Tibial nerve (tissue), 4 donors: ENCODE results near the gene SOST. TPM values are rescaled to one million over a fixed set of nuclear protein-coding genes. Genes with fewer than 3 reads are reported as not detected.
A peak's percentile ranks its signal among the peaks of the same experiment; 100 is the strongest.

ENCODE experiments used
- DNase-seq, 2 donors: peaks; one replicate each; pipeline ENCODE4 v3.0.0-alpha.2; 2019; ENCODE audit warnings: low spot score in 2 of 2
- H3K27ac ChIP-seq, 4 donors: fragments of 200-600 bp; sonication (generic) in 3 of 4; one replicate each; pipeline ENCODE4 v1.5.1; 2017 to 2019; ENCODE audit warnings: mild to moderate bottlenecking in 1 of 4
- H3K27me3 ChIP-seq, 2 donors: fragments of 200-600 bp; sonication (generic) in 1 of 2; one replicate each; pipeline versions ENCODE4 v1.5.1 to v1.6.0; 2017 to 2019
- H3K36me3 ChIP-seq, 3 donors: fragments of 200-600 bp; sonication (generic); one replicate each; pipeline ENCODE4 v1.5.1; 2018 to 2019
- H3K4me1 ChIP-seq, 4 donors: fragments of 200-600 bp; sonication (generic) in 3 of 4; one replicate each; pipeline ENCODE4 v1.5.1; 2017 to 2019
- H3K4me3 ChIP-seq, 4 donors: fragments of 200-600 bp; sonication (generic) in 3 of 4; one replicate each; pipeline ENCODE4 v1.5.1; 2017 to 2019; ENCODE audit warnings: mild to moderate bottlenecking in 1 of 4, moderate library complexity in 1 of 4
- H3K9me3 ChIP-seq, 4 donors: fragments of 200-600 bp; sonication (generic) in 3 of 4; one replicate each; pipeline ENCODE4 v1.5.1; 2017 to 2019
- EP300 ChIP-seq, 2 donors: sonication (generic); formaldehyde crosslinking; IDR thresholded peaks; one replicate each; pipeline ENCODE4 v1.6.1; 2017; ENCODE audit warnings: antibody characterized with exemption in 2 of 2, mild to moderate bottlenecking in 1 of 2
- POLR2A ChIP-seq, 2 donors: fragments of 450-650 bp; IDR thresholded peaks; one replicate each; pipeline ENCODE4 v1.6.1; 2017; ENCODE audit warnings: antibody characterized with exemption in 2 of 2, mild to moderate bottlenecking in 2 of 2, moderate library complexity in 2 of 2
- WGBS, 2 donors: methylation state at CpG; one replicate each; pipeline ENCODE4 v1.1.5; 2018; 5-methylcytosine and 5-hydroxymethylcytosine counted together
- total RNA-seq, 4 donors: library from RNA; depleted of rRNA; stranded (reverse); fragments of >200 nt; gene quantifications; one replicate each; pipeline ENCODE4 v1.1.0, GENCODE V29; 2016
- TF ChIP-seq, protein P1 (sequence below), 5 experiments: fragments of 200-600 bp in 3 of 5; fragments of 450-650 bp in 2 of 5; sonication (generic) in 3 of 5; IDR thresholded peaks; one replicate each; pipeline ENCODE4 v1.5.1; 2016 to 2019; ENCODE audit warnings: antibody characterized with exemption in 5 of 5, mild to moderate bottlenecking in 3 of 5, moderate library complexity in 2 of 5

SOST gene
- total RNA-seq, 4 donors from 2014 or later = not detected

DNA sequence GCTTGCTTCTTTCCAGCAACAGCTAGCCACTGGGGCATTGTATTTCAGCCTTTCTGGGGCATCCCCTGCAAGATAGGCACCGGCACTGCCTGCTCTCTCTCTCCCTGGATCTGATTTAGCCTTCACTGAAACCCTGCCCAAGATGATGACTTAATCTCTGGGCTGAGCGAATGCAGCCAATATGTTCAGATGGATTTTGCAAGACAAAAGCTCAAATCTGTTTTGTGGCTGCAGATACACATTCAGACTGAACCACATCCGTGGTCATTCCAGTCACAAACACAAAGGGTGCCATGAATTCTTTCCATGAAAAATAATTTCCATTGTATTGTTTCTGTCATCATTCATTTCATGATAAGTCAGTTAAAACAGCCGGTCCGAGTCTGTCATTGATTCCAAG lies 24.2 kb downstream of the SOST start:
- 39 to 42% methylated on average over 5 of the region's 5 CpGs for WGBS, 2 donors
- Histone ChIP-seq H3K4me3 (no peak overlapping the region), H3K9me3 (no peaks in the 10 kb centered on the region), H3K4me1 (no peaks in the 10 kb centered on the region), H3K27me3 (no peaks in the 10 kb centered on the region), H3K36me3 (no peaks in the 10 kb centered on the region), H3K27ac (peak overlapping the region in 1 of 4 donors; percentile 2)
- TF ChIP-seq, protein P1, sequence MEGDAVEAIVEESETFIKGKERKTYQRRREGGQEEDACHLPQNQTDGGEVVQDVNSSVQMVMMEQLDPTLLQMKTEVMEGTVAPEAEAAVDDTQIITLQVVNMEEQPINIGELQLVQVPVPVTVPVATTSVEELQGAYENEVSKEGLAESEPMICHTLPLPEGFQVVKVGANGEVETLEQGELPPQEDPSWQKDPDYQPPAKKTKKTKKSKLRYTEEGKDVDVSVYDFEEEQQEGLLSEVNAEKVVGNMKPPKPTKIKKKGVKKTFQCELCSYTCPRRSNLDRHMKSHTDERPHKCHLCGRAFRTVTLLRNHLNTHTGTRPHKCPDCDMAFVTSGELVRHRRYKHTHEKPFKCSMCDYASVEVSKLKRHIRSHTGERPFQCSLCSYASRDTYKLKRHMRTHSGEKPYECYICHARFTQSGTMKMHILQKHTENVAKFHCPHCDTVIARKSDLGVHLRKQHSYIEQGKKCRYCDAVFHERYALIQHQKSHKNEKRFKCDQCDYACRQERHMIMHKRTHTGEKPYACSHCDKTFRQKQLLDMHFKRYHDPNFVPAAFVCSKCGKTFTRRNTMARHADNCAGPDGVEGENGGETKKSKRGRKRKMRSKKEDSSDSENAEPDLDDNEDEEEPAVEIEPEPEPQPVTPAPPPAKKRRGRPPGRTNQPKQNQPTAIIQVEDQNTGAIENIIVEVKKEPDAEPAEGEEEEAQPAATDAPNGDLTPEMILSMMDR (IDR thresholded peaks at IDR 0.05) = no peak
- TF ChIP-seq EP300 (IDR thresholded peaks at IDR 0.05) (no peak), POLR2A (IDR thresholded peaks at IDR 0.05) (no peak)
- DNase-seq = no peak

DNA sequence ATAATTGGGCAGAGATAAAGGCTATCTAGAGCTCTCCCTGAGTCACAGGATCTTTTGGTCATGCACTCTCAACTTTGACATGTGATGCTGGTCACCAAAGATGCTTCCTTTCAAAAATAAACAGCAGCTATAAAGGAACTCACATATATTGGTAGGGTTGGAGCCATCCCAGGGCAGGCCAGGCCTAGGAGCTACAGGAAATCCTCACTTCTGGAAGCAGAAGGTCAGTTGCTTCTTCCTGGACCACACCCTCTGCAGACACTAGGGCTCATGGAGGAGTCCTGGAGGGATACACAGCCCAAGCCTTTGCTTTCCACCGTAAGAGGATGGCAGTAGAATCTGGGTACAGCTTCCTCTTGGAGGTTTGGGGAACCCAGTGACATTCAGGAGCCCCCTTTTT lies 24.6 kb downstream of the SOST start:
- Histone ChIP-seq H3K27me3 (no peaks in the 10 kb centered on the region), H3K27ac (peak overlapping the region in 1 of 4 donors; percentile 2), H3K9me3 (no peaks in the 10 kb centered on the region), H3K4me1 (no peaks in the 10 kb centered on the region), H3K4me3 (no peak overlapping the region), H3K36me3 (no peaks in the 10 kb centered on the region)
- DNase-seq = no peak
- 55 to 80% methylated on average over 1 of the region's 1 CpG for WGBS, 2 donors
- TF ChIP-seq POLR2A (IDR thresholded peaks at IDR 0.05) (no peak), EP300 (IDR thresholded peaks at IDR 0.05) (no peak)
- TF ChIP-seq, protein P1 (IDR thresholded peaks at IDR 0.05) = no peak

DNA sequence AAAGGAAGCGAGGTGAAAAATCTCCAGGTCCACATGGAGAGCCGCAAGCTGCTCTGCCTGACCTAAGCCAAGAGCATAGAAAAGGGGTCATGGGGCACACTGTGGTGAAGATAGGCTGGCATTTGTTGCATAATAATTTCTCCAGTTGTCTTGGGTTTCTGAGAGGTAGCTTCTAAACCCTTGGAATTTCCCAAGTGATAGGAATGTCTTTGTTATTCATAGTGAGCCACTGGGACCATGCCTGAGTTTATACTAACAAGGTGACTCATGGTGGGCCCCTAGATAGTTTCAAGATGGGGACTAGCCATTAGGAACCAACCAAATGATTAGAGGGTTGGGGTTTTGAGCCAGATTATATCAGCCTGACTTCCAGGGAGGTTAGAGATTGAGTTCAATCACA lies 25.6 kb downstream of the SOST start:
- Histone ChIP-seq H3K27ac (no peak overlapping the region), H3K4me3 (no peak overlapping the region), H3K36me3 (no peaks in the 10 kb centered on the region), H3K9me3 (no peaks in the 10 kb centered on the region), H3K27me3 (no peaks in the 10 kb centered on the region), H3K4me1 (no peaks in the 10 kb centered on the region)
- no peak for DNase-seq
- TF ChIP-seq, protein P1 (IDR thresholded peaks at IDR 0.05) = no peak
- no peak for TF ChIP-seq POLR2A (IDR thresholded peaks at IDR 0.05)
- TF ChIP-seq EP300 (IDR thresholded peaks at IDR 0.05) = no peak
- 94 to 100% methylated on average over 2 of the region's 2 CpGs for WGBS, 2 donors

DNA sequence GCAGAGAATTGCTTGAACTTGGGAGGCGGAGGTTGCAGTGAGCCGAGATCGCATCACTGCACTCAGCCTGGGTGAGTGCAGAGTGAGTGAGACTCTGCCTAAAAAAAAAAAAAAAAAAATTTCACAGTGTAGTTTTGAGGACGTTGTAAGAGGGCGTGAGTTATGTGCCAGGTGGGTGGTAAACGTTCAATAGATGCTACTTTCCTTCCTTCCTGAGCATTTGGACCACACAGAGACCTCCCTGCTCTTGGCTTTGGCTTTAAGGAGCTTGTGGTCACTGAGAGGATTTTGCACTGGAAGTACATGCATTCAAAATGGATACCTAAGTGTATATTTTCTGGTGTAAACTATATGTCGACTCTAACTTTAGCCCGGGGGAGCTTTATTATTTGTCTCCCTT lies 30.5 kb downstream of the SOST start:
- no peaks in the 10 kb centered on the region for H3K9me3 ChIP-seq
- 71 to 78% methylated on average over 8 of the region's 8 CpGs for WGBS, 2 donors
- H3K36me3 ChIP-seq = no peaks in the 10 kb centered on the region
- no peak overlapping the region for H3K27ac ChIP-seq
- H3K4me3 ChIP-seq = no peak overlapping the region
- DNase-seq = no peak
- no peaks in the 10 kb centered on the region for H3K27me3 ChIP-seq
- H3K4me1 ChIP-seq = no peaks in the 10 kb centered on the region
- no peak for TF ChIP-seq POLR2A (IDR thresholded peaks at IDR 0.05)
- TF ChIP-seq, protein P1 (IDR thresholded peaks at IDR 0.05) = no peak
- no peak for TF ChIP-seq EP300 (IDR thresholded peaks at IDR 0.05)

DNA sequence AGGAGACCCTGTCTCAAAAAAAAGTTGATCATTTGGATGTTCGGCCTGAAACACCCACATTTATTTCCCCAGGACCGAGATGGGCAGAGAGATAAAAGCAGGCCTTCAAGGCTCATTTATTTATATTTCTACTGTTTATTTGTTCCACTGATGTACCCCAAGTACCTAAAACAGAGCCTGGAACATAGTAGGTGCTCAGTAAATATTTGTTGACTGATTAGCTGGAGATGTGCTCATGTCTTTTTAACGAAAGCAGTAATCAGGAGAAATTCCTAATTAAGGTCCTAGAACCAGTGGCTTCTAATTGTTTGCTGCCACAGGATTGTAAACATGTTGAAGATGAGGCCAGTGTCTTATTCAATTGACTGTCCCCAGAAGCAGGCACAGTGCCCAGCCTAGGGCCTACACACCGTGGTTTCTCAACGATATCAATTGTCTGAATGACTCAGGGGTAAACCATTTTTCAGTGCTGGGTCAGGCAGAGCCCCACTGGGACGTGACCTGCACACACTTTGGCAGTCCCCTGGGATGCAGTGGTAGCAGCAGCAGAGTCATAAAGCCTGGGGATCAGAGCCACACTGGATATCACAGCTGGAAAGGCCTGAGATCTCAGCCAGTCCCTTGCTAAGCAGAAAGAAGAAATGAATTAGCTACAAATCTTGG lies 34.8 kb downstream of the SOST start:
- Histone ChIP-seq H3K4me3 (no peak overlapping the region), H3K36me3 (no peaks in the 10 kb centered on the region), H3K27ac (no peak overlapping the region), H3K9me3 (no peaks in the 10 kb centered on the region), H3K4me1 (peaks cover 0 to 8% (median 0%) of the 10 kb centered on the region in 4 donors), H3K27me3 (no peaks in the 10 kb centered on the region)
- DNase-seq = no peak
- TF ChIP-seq POLR2A (IDR thresholded peaks at IDR 0.05) = no peak
- no peak for TF ChIP-seq EP300 (IDR thresholded peaks at IDR 0.05)
- TF ChIP-seq, protein P1 (IDR thresholded peaks at IDR 0.05) = no peak
- 52 to 64% methylated on average over 6 of the region's 6 CpGs for WGBS, 2 donors
